Fibroblast of lung (primary cell): ENCODE measurements around the gene HNF1B.

Source experiments
- CTCF ChIP-seq, 2 donors: IDR thresholded peaks in 1 of 2; conservative IDR thresholded peaks in 1 of 2; 1 replicate in 1 of 2; 2 replicates in 1 of 2; pipeline ENCODE4 v1.5.1; 2011 to 2012; ENCODE audit warnings: low read length in 2 of 2, control low read depth in 1 of 2, inconsistent platforms in 1 of 2, low read depth in 1 of 2, mild to moderate bottlenecking in 1 of 2
- EZH2 ChIP-seq: IDR thresholded peaks from 2 replicates; pipeline ENCODE4 v1.5.1; 2012; ENCODE audit warnings: low read length, control low read depth, mild to moderate bottlenecking; ENCODE audit errors: missing control alignments

- TF ChIP-seq CTCF (conservative IDR thresholded peaks at IDR 0.05 in 1 of 2, IDR thresholded peaks at IDR 0.05 in 1 of 2; ENCODE audit: low read depth in 1 of 2, low read length in 2 of 2) (no peak), EZH2 (no peak)
Measured at GRCh38 chr17:37792787-37793186, 47.9 kb upstream of the HNF1B start.
